Measurements from ENCODE around the gene TMEM229A.
A peak's percentile ranks its signal among the peaks of the same experiment; 100 is the strongest.
"Not testable (repeated sequence)": the region's sequence is repeated elsewhere in the genome, so short reads cannot be mapped to it uniquely, and the experiment has no call there.

Gene TMEM229A

DNA sequence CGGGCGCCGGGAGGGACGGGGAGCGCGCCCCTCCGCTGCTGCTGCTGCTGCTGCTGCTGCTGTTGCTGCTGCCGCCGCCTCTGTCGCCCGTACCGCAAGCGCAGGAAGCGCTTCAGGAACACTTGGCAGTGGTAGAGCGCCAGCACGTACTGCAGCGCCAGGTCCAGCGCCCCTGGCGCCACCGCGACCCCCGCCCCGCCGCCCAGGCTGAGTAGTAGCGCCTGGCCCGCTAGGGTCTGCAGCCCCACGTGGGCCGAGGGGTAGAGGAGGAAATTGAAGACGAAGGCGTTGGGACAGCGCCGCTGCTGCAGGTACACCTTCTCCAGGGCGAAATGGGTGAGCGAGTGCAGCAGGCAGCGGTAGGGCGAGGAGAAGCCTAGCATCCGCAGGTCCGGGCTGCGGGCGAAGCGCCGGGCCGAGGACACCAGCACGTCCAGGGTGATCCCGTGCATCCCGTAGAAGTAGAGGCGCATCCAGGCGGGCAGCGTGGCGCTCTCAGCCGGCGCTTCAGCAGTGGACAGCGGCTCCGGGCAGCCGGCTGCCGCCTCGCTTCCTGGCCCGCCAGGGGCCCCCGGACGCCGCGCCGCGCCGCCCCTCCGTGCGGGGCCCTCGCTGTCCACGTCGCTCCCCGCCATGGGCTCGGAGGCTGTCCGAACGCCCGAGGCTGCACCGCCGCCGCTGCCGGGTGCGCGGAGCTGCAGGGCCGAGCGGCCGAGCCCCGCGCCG is at the start of gene TMEM229A:
TSS of gene TMEM229A (minus strand) at position 699 of the 726 bp plus-strand sequence. CDS start at position 635, 64 bp downstream.
- DNase-seq (ENCODE audit: low spot score) = peak; percentile 61

DNA sequence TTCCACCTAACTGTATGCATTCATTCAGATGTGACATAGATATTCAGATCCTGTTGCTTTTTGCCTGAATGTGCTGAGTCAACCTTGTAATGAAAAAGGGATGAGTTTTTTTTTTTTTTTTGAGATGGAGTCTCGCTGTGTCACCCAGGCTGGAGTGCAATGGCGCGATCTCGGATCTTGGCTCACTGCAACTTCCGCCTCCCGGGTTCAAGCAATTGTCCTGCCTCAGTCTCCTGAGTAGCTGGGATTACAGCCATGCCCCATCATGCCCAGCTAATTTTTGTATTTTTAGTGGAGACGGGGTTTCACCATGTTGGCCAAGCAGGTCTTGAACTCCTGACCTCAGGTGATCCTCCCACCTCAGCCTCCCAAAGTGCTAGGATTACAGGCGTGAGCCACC is 49.4 kb upstream of the TMEM229A start:
- not testable (repeated sequence) for DNase-seq (ENCODE audit: low spot score)

DNA sequence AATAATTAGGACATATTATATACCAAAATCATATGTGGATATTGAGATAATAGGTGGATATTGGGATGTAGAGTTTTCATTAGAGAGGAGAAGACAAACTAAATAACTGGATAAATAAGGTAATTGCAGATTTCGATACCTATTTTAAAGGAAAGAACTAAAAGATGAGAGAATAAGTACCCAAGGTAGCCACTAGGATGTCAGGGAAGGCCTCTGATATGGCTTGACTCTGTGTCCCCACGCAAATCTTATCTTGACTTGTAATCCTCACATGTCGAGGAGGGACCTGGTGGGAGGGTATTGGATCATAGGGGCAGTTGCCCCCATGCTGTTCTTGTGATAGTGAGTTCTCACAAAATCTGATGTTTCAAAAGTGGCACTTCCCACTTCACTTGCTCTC is 44.7 kb upstream of the TMEM229A start:
- no peak for DNase-seq (ENCODE audit: low spot score)

DNA sequence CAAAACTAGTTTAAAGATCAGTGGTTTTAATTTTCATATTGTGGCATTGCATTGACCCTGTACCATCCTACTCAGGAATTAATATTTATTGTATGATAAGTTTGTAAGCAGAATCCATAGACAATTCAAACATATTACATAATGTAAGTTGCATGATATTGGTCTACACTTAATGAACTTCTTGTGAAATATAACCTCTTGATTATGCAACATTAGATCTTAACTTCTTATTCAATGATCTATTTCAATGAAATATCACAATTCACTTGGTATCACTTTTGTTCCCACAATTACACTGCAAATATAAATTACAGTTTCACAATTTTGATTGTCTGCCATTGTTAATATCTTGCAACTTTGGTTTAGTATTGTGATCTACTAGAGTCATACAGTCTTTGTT is 44.0 kb upstream of the TMEM229A start:
- DNase-seq (ENCODE audit: low spot score) = no peak

DNA sequence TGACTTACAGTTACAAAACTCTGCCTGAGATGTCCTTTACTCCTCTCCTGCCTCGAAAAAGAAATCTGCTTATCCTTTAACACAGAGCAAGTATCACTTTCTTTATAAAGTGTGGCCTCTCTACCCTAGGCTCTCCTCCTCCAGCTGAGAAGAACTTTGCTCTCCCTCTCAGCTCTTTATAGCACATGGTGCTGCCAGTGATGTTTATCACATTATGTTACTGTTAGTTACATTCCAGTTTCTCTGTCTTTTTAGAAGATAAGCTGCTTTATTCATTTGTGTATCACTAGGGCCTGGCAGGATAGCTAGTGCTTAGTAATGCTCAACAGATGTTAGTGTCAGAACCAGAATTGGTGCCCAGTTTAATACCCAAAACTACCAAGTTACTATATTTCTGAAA is 41.1 kb upstream of the TMEM229A start:
- no peak for DNase-seq (ENCODE audit: low spot score)

DNA sequence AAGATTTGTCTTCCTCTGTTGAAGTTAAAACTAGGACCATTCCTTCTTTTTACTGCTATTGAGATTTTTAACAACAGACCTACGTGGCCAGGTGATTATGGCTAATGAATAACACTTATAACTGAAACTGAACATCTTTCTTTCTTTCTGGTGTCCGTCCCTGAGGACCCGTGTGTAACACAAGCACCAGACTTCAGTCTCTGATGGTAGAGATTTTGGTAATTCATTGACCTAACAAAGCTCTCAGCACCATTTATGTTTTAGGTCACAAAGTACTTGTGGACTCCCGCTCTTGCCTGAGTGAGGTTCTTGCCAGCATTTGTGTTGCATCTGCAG is 40.4 kb upstream of the TMEM229A start:
- no peak for DNase-seq (ENCODE audit: low spot score)

DNA sequence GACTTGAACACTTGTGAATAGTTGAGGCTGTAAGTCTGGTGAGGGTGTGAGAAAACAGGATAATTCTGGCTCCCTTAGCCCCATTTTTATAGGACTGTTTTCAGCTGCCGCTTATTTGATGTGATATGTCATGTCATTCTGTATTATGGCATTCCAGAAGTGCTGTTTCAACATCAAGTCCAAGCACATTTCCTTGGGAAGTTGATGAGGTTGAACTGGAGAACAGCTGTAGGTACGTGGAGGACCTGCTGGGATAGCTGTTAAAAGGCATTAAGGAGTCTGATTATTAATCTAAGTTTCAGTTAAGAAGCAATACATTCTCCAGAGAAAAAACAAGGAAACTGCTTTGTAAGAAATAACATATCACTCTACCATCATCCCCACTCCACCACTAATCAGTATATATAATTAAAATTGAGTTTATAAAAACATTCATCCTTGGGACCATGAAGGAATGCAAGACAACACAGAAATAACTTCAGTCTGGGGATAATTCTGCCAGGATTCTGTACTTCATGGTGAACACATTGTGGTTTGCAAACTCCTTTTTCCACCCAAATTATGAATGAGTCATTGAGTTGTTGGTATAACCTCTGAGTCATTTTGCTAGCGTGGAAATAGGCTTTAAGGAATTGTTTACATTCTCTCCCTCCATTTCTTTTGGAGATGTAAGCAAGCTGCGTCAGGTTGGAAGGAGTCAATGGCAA is 39.9 kb upstream of the TMEM229A start:
- DNase-seq (ENCODE audit: low spot score) = no peak

DNA sequence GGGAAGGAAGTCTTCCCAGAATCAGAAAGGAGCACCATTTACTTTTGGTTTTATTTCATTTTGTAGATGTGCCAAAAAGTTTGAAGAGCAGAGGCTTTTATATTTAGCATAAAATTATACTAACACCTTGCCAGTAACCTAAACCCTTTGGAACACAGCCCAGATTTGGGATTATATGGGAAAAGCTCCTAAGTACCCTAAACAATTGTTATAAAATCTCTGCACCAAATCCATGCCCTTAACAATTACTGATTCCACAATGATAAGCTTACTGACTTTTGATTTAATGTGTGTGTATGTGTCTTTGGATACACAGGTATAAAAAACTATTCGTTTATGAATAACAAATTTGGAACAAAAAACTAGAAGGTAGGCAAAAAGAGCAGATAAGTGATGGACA is 39.0 kb upstream of the TMEM229A start:
- no peak for DNase-seq (ENCODE audit: low spot score)

DNA sequence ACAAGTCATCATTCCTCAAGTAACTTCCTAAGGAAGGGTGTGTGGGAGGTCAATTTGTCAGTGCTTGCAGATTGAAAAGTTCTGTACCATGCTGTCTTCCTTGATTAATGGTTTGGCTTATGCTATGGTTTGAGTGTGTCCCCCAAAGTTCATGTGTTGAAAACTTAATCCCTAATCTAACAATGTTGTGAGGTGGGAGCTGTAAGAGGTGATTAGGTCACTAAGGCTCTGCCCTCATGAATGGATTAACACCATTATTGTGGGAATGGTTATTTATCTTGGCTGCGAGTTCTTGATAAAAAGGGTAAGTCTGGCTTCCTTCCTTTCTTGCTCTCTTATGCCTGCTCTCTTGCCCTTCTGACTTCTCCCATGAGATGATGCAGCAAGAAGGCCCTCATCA is 29.3 kb upstream of the TMEM229A start:
- no peak for DNase-seq (ENCODE audit: low spot score)

DNA sequence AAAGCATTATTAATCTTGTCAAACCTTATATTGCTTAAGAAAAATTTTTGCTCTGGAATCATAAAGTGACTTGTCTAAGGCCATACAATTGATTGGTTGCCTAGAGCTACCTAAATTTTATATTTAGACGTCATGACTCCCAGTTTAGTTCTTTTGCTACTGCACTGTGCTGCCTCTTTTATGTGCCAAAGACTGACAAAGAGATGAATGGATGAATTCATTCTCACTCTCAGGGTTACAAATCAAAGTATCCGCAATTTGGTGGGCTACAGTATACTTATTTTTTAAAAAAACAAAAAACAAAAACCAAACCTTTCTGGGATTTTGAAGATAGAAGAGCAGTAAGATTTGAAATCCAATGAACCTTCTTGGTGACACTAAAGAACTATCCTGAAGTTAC is 27.7 kb upstream of the TMEM229A start:
- DNase-seq (ENCODE audit: low spot score) = no peak

DNA sequence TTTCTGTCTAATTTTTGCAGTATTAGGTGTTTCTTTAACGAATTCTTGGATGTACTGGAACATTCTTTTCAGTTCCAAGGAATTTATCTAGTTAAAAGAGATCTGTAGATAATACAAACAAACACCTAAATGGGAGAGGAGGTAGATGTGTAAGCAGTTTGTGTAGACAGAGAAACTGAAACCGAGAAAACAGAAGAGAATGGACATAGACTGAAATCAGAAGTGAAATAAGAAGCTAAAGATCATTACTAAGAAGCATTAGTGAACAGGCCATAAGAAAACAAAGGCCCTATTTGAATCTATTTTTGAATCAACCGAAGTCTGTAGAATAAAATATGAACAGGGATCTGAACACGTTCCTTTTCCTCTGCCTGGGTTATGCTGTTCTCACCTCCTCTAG is 26.5 kb upstream of the TMEM229A start:
- DNase-seq (ENCODE audit: low spot score) = no peak

DNA sequence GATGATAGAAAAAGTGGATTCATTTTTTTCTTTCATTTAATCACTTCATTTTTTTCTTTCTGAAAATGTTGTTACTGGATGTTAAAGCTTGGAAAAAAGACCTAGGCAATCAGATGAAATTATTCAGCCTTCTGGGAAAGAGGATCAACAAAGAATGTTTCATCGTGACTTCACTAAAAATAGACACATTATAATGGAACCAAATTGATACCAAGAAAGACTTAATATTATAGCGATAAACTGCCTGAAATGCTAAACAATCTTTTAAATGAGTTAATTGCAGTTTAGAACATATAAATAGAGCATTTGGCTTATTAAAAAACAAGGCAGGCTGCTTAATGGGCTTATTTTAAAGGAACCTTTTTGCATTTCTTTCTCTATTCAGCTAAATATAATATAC is 25.6 kb upstream of the TMEM229A start:
- DNase-seq (ENCODE audit: low spot score) = no peak

DNA sequence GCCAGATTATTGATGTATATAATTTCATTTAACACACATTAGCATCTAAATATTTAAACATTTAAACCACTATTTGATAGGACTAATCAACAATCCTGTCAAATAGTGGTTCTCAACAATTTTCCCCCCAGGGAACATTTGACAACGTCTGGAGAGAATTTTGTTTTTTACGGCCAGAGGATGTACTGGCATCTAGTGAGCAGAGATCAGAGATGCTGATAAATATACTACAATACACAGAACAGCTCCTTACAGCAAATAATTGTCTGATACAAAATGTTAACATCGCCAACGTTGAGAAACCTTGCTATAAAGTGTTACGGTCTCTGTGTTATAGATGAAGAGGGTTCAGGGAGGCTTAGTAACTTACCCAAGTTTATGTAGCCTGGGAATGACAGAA is 25.0 kb upstream of the TMEM229A start:
- DNase-seq (ENCODE audit: low spot score) = no peak

DNA sequence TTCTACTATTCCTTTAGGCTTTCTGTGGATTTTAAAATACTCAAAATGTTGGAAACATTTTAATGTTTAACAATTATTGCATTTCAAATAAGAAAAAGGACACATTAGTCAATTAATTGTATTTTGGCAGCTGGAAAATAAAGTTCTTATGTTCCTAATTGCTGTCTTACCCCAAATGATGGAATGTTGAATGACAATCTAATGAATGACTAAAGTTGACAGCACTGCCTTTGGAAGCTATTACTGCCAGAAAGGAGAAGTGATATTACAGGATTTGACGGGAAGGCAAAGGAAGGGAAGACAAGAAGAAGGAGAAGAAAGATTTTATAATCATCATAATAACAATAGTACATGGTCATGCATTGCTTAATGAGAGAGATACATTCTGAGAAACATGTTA is 23.4 kb upstream of the TMEM229A start:
- DNase-seq (ENCODE audit: low spot score) = no peak

DNA sequence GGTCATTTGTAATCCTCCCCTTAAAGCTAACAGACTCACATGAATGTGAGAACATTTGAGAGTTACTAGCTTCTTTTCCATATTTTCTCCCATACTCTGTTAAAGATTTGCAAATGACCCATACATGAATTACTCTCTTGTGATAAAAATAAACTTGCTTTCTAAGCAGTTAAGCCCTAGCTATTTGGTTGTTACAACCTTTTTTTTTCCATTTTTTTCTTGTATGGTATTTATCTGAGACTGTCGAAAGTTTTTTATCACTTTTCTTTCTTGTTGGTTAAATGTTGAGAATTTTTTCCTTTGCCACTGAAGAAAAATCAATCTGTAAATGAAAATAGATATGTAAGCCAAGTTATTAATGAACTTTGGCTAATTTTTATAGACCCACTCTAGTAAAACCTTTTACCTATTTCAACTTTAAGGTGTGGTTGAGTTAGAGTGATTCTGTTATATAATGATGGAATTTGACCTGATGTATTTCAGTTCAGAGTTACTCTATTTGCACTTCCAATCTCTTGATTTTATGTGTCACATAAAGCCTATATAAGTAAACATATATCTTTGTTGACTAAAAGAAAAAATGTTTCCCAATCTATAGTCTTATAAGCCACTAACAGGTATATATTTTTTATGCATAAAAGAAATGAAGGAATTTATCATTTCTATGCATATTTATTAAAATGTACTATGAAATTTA is 19.0 kb upstream of the TMEM229A start:
- DNase-seq (ENCODE audit: low spot score) = no peak

DNA sequence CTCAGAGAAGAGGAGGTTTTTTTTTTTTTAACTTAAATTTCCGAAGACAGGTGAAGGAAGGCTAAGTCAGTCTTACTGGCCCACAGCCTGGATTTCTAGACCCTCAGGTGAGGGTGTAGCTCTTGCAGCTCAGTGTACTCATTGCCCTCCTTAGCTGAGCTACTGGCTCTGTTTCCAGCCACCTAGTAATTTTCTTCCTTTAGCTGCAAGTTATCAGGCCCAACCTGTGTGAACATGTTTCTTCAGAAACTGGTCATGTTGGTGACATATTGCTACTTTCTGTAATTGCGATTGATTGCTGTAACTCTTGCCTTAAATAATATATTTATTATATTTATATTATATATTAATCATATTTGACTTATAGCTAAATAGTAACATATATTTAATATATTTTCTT is 10.0 kb upstream of the TMEM229A start:
- DNase-seq (ENCODE audit: low spot score) = no peak

DNA sequence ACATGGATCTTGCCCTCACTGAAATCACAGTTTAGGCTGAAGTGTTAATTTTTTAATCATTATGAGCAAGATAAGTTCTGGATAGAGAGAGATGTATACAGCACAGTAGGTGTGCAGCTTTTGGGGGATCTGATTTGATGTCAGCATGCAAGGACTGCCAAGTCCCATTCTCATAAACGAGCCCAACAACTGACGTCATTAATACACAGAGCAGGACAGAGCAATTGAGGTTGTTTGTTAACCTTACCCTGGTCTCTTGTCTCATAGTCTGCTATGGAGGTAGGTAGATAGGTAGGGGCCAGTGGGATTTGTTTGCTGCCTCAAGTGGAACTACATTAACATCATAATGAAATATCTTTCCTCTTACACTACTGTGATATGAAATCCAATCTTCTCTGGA is 8.6 kb upstream of the TMEM229A start:
- no peak for DNase-seq (ENCODE audit: low spot score)

DNA sequence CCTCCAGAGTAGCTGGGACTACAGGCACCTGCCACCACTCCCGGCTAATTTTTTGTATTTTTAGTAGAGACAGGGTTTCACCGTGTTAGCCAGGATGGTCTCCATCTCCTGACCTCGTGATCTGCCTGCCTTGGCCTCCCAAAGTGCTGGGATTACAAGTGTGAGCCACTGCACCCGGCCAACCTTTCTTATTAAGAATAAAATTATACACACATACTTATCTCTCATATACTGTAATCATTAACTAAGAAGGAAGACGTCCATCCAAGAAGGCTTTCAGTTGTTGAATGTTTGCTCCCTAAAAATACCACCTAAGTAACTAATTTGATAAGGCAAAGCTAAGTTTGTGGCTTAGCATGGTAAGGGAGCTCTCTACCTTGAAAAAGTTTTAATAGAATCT is 5.0 kb upstream of the TMEM229A start:
- not testable (repeated sequence) for DNase-seq (ENCODE audit: low spot score)

DNA sequence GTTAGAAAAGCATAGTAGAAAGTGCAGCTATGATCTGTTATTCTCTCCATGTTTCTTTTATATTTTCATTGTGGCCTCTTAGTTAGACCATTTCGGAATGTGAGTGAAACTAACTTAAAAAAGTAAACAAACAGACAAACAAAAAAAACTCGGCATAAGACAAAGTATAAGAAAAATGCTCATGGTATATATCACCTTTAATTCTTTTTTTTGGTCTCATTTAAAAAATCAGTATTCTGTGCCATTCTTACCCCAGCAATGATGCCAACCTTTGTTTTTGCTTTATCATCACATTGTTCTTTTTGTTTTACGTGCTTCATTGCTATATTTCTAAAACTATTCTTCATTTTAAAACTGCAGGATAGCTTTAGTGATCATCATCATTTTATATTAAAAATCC is 2.8 kb upstream of the TMEM229A start:
- no peak for DNase-seq (ENCODE audit: low spot score)

DNA sequence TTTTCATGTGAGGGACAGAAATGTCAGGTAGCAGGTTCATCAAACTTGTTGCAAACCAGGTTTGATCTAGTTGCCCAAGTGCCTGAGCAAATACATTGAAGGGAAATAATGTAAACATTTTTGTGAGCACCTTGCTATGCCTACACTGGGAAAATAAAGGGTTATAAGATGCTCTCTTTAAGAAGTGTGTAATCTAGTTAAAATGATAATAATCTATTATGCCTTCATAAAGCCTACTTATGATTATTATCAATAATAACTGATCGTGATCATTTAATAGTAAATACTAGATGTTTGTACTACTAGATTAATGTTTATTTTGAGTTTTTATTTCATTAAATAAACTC is 1.9 kb upstream of the TMEM229A start:
- DNase-seq (ENCODE audit: low spot score) = no peak

DNA sequence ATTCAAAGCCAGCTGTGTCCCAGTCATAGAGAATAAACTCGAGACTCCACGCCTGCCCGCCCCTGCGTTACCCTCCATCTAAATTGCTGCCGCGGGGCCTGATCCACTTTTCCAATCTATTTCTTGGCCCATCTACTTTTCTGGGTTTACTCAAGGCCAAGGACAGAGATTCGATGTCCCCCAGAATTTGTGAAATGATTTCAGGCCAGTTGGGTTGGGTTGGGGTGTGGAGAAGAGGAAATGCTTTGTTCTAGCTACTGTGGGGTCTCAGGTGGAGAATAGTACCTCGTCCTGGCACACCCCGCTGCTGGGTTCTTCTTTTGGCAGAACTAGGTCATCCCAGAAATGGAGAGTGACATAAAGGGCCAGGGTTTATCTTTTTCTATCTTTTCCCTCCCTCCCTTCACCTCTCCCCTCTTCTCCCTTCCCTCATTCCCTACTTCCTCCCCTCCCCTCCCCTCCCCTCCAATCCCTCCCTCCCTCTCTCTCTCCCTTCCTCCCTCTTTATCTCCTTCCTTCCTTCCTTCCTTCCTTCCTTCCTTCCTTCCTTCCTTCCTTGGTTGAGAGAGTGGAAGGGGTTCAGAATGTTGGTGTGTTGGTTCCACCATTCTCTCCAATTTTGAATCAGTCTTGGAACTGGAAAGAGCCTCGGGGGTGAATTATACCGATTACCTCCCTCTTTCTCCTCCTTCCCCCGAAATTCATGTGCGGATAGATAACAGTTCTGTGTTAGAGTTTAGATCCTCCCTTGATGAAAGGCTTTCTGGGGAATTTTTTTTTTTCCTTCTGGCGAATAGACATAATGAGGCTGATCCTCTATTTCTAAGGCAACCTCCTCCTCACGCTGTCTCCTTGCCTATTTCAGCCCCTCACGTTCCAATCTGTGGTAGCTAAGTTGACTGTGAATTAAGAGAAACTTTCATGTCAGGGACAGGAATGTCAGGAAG is 1.2 kb upstream of the TMEM229A start:
- no peak for DNase-seq (ENCODE audit: low spot score)

DNA sequence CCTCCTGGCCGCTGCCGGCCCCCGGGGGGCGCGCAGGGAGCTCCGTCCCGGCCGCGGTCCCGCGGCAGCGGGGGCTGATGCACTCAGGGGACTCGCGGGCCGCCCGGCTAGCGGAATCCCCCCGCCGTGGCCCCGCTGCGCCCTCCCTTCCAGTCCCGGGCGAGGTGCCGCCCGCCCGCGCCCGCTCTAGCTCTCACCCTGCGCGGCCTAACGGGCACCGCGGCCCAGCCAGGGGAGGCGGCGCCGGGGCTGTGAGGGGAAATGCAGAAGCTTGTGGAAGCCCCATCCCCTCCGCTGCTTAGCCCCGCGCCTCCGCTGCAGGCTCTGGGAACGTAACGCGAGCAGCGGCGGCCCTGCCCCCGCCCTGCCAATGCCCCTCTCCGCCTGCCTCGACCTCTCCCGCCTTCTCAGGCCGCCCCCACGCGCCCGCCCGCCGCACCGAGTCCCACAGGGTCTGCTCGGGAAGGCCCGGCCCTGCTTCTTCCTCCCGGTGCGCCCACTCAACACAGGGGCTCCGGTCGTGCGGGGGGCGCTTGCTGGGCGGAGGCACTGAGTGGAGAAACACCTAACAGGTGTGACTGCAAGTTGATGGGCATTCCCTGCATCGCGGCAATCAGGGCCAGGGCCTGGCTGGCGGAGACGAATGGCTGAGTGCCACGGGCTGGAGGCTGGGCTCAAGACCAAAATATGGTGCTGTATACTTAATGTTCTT is 384 bp upstream of the TMEM229A start:
- DNase-seq (ENCODE audit: low spot score) = no peak

All from kidney tubule cell (primary cell).